Adipose tissue (tissue), 3 donors: ENCODE results near the gene OSGIN1. TPM values are rescaled to one million over a fixed set of nuclear protein-coding genes. Genes with fewer than 3 reads are reported as not detected.

ENCODE experiments used
- H3K27ac ChIP-seq: one replicate; pipeline ENCODE4 v1.5.1; 2013; ENCODE audit warnings: low read depth, low read length
- WGBS, 3 donors: extraction: QIAGEN DNeasy Blood & Tissue Kit; methylation state at CpG; one replicate each; pipeline ENCODE4 v1.1.7; 2013; 5-methylcytosine and 5-hydroxymethylcytosine counted together
- polyA plus RNA-seq, 3 donors: library from polyadenylated mRNA; stranded (reverse); fragments of 200-250 nt; gene quantifications; one replicate each; pipeline ENCODE4 v1.2.3, GENCODE V29; 2013
- donor health status: healthy with polysubstance abuse.
- donor health status: Bipolar disorder and iron deficiency.
- donor health status: healthy.

OSGIN1 gene
- polyA plus RNA-seq, 3 donors: 3.9 to 6.5 (median 5.2) TPM

GRCh38 chr16:84013787-84014569 lies 60.9 kb downstream of the OSGIN1 start:
- 11 to 12% (median 12%) methylated on average over 14 of the region's 14 CpGs for WGBS, 3 donors
- H3K27ac ChIP-seq: no peak overlapping the region

- no peak overlapping the region for H3K27ac ChIP-seq
- WGBS, 3 donors: 71 to 75% (median 72%) methylated on average over 14 of the region's 14 CpGs
These were observed 61.7 kb downstream of the OSGIN1 start for GRCh38 chr16:84014570-84015327.

GRCh38 chr16:84015399-84015798 lies 62.4 kb downstream of the OSGIN1 start:
- H3K27ac ChIP-seq: no peak overlapping the region
- WGBS, 3 donors: 82 to 87% (median 83%) methylated on average over 12 of the region's 12 CpGs

Other genes starting within 250 kb of the OSGIN1 start
- 10 to 100 TPM; 12.6 to 39.0 (median 31.9) TPM for gene HSBP1, start 145.3 kb upstream of the OSGIN1 start, polyA plus RNA-seq
- gene MLYCD, start 54.1 kb upstream of the OSGIN1 start, polyA plus RNA-seq: 1 to 10 TPM; 4.1 to 5.6 (median 4.3) TPM
- 1 to 10 TPM in 1 of 3 donors, under 1 TPM in 2; 0.47 to 2.2 (median 0.49) TPM for gene NECAB2, start 15.0 kb downstream of the OSGIN1 start, polyA plus RNA-seq
- gene SLC38A8, start 89.6 kb downstream of the OSGIN1 start, polyA plus RNA-seq: 1 to 10 TPM in 1 of 3 donors, under 1 TPM in 1, not detected in 1; 0.37 to 1.2 TPM
- 10 to 100 TPM; 29.8 to 56.3 (median 46.8) TPM for gene MBTPS1, start 163.7 kb downstream of the OSGIN1 start, polyA plus RNA-seq
- 10 to 100 TPM in 1 of 3 donors, 1 to 10 TPM in 2; 4.1 to 14.3 (median 6.4) TPM for gene HSDL1, start 191.9 kb downstream of the OSGIN1 start, polyA plus RNA-seq
- 1 to 10 TPM in 2 of 3 donors, under 1 TPM in 1; 0.94 to 1.6 (median 1.6) TPM for gene DNAAF1, start 192.1 kb downstream of the OSGIN1 start, polyA plus RNA-seq
- 10 to 100 TPM; 31.2 to 63.9 (median 44.7) TPM for gene TAF1C, start 233.8 kb downstream of the OSGIN1 start, polyA plus RNA-seq
- gene ADAD2, start 237.9 kb downstream of the OSGIN1 start, polyA plus RNA-seq: 10 to 100 TPM in 1 of 3 donors, under 1 TPM in 2; 0.15 to 14.4 (median 0.76) TPM